Renal cortical epithelial cell (primary cell): ENCODE measurements around the gene TBPL1. TPM values are rescaled to one million over a fixed set of nuclear protein-coding genes. Genes with fewer than 3 reads are reported as not detected.

Source experiments
- DNase-seq: peaks from one replicate; pipeline ENCODE4 v3.0.0-alpha.2; 2011; ENCODE audit warnings: low read depth
- total RNA-seq: library from RNA; depleted of rRNA; stranded (reverse); fragments of >200 nt; gene quantifications from 2 replicates; pipeline ENCODE4 v1.2.3, GENCODE V29; 2014

Gene TBPL1
- total RNA-seq, 1 donor from 2014 or later = 23.5 TPM

DNA sequence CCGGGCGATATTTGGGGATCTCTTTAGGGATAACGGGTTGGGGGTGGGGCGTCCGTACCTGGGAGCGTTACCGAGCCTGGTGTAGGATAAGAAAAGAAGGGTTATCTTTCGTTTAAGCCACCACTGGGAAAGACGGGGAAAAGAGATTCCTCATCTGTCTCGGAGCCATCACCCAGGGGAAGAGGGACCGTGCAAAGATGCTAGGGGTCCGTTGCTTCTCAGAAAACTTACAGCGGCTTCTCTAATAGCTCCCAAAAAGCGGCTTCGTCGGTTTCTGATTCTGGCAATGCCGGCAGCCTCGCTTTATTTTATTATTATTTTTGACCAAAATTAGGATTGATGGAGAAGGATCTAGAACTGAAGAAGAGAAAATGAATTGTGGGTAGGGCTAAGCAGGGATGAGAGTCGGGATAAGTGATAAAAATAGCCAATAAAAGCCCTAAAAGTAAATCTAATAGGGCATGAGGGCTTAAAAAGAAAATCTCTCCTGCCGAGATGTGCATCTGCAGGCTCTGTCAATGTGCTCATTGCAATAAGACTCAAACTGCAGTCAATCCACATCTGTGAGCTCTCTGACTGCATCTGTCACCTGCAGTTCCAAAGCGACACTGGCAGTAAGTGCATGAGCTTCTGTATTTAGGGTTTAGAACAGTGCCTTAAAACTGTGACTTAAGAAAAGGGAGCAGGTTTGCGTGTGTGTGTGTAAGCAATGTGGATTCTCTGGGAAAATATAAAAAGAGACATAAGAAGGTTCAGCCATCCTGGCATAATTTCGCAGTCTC is 801 bp downstream of the TBPL1 start:
- no peak for DNase-seq

DNA sequence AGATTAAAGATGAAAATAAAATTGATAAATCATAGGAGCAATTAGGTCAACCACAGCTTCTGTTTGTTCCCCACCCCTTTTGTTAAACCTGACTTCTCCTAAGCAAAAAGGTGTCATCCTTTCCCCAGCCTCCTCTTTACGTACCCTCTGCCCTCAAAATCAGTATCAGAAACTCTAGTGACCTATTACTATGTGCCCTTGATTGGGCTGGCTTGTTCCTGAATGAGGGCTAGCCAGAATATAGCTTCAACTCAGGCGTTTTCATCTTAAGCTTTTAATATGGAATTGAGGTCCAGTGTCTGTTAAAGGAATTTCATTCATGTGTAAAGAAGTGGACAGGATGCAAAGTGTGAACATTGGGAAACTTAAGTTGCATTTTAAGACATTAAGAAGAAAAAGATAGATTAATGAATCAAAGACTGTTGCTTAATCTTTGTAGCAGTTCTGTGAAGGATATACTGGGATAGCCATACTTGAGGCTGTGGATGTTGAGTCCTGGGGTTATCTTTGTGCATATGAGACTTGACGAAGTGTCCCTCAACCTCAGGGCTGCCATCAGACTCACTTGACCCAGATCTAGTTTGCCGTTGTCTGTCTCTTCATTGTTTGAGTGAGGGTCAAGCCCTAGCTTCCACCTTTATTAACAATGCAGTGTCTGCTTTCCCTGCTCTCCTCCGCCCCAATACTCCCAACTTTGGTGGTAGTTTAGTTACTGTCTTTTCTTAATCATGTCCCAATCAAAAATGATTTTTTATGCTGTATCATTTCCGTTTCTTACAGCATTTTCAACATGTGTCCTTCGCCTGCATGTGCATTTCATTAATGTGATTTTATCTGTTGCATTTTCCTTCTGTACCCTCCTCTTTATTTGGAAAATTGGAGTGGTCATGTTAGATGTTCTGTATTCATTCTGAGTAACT is 1.9 kb downstream of the TBPL1 start:
- no peak for DNase-seq

DNA sequence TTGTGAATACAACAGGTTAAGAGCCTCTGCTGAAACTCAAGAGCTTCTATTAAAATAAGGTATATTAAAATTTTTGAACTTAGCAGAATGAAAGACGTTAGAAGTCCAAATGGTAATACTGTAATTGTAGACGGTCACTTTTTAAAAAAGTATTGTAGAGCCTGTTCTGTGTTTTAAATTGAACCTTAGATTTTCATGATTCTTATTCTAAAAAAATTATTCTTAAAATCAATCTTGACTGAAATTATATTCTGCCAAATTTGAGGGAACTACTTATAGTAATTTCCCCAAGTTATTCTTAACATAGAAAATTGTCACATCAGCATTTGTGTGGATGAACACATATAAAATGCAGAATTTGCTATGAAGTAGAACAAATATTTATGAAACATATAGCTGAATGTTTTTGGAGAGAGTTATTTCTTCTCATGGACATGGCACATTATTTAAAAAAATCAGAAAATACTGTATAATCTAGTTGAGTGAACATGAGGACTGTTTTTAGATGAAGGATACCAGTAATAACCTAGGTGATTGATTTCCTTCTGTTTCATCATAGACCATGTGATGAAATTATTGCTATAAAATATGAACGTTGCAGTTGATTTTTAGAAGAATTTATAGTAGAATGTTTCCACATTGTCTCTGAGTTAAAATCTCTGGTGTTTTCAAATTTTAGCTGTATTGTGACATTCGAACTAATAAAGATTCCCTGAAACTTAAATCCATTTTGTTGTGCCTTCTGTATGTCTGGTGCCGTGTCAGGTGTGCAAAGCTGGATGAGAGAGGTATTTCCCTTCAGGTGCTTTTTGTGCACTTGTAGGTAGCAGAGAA is 2.8 kb downstream of the TBPL1 start:
- no peak for DNase-seq

DNA sequence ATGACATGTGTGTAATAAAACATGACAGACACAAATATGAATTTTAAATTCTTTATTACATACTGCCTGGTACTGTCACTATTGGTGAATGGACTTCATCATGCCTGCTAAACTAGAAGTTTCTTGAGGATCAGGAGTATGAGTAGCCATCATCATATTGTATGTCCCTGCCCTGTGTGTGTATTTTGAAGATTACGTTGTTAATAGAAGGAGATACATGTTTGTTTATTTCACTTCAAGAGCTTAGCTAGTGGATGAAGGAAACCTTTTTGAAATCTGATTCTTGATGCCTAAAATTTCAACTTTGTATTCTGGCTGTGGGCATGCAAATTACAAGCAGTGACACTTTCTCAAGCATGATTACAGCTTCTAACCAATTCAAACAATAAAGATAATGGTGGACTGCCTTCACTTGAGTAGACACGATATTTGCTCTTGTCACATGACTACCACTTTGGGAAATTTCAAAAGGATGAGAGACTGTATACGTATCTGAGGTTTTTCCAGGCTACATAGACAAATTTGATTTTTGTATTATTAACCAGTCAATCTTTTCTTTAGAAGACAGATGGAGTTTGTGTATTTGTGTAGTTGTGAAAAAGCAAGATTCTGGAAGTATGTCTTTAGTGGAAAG is 3.5 kb downstream of the TBPL1 start:
- no peak for DNase-seq

DNA sequence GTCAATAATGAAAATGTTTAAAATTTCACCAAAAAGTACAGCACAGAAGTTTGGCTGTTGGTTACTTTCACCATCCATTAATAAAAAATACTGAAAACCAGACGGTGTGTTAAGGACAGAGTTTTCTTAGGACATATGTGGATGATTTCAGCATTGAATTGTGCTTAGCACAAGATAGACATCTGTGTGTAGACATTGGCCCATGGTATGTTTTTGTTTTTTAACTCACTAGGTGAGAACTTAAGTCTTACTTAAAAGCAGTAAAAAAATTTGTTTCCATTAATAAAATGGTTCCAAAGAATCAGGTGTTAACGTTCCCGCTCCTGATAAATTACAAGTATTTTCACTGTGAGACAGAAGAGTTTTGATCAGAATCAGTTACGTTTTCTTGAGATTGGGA is 4.2 kb downstream of the TBPL1 start:
- no peak for DNase-seq

DNA sequence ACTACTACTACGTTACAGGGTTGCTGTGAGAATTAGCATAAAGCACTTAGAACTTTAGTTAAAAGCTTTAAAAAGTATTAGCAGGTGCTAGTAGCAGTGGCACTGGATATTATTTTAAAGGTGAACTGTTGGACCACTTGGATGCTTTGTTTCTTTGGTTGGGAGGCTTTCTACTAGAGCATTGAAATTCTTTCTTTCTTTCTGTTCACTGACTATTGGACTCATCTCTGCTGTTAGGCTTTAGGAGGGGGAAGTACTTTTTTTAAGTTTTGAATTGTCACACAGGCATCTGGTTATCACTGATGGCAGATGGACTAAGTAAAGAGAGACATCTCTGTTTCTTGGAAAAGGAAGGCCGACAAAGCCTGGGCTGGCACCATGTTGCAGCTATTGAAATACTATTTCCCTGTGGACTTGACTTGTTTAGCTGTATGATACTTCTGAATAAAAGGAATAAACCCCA is 4.8 kb downstream of the TBPL1 start:
- DNase-seq = no peak

DNA sequence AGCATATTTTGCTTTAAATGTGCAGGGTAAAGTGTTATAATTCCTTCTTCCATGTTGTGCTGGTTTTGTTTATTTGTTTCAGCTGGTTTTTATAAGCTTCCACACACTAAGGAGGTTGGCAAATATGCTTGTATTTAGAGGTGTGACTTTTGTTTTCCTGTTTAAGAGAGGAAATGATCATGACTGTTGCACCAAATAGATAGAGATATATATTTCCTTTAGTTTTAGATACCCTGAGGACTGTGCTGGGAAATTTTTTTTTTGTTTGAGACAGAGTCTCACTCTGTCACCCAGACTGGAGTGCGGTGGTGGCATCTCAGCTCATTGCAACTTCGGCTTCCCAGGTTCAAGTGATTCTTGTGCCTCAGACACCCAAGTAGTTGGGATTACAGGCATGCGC is 5.8 kb downstream of the TBPL1 start:
- no peak for DNase-seq

DNA sequence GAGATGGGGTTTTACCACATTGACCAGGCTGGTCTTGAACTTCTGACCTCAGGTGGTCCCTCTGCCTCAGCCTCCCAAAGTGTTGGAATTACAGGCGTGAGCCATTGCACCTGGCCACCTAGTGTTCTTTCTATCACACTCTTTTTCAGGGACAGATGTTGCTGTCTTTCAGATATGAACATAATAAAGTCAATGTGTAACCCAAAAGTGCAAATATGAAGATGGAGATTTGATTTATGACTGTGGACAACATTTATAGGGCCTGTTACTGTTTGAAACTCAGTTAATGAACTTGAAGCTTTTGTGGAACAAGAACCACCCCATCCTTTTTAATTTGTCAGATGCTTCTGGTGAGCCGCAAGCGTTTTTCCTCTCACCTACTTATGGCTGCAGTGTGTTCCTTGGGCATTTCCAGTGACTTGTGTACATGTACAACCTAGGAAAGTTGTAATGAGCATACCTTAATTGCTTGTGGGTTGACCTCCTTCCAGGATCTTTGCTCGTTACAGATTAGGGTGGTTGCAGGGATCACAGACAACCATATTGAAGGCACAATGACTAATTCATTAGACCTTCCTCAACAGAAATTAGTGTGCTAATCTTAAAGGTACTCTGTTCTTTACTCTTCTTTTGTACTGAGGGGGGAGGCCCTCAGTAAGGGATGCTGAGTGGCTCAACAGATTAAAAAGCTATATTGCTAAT is 6.8 kb downstream of the TBPL1 start:
- peak; percentile 36 for DNase-seq

DNA sequence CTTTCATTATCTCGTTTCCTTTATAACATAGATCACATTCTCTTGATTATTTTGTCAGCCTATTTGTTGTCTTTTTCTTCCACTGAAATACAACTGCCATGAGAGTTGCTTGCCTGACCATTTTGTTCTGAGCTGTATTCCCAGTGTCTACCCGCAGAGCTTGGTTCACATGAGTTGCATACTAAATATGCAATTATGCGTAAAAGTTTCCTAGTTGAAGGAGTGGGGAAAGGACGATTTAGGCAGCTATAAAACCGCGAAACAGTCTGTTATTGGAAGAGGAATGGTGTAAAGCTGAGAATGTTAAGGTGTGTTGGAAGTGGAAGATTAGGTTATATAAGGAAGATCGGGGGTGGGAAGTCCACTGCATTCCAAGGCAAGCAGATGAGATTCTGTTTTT is 8.8 kb downstream of the TBPL1 start:
- DNase-seq = no peak

DNA sequence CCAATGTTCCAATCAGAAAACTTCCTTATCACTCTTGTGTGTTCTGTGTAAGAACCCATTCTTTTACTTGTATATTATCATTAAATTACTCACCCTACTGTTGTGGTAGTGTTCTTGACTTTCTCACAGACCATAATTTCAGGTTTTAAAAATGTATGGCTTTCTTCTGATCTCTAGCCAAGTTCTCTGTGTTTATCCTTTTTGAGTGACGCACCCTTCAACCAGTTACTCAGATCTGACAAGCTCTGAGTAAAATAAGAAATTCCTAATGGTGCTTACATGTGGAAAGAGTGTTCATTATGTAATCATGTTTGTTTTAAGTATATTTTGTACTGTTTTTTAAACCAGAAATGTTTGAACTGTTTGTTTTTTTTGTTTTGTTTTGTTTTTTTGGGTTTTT is 11.0 kb downstream of the TBPL1 start:
- peak; percentile 44 for DNase-seq

DNA sequence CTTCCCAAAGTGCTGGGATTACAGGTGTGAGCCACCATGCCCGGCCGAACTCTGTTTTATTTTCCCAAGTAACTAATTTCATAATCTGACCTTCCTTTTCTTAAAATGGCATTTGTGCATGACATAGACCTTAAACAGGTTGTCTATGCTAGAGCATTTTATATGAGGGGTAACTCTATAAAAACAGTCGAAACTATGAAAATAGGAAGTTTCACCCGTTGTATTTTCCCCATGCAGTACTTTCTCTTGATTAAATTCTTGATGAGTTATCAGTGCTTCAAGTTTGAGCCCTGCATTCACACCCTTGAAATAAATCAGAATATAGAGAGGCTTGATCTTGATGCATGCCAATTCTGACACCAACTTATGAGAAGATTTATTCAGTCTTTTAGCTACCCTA is 11.7 kb downstream of the TBPL1 start:
- no peak for DNase-seq

DNA sequence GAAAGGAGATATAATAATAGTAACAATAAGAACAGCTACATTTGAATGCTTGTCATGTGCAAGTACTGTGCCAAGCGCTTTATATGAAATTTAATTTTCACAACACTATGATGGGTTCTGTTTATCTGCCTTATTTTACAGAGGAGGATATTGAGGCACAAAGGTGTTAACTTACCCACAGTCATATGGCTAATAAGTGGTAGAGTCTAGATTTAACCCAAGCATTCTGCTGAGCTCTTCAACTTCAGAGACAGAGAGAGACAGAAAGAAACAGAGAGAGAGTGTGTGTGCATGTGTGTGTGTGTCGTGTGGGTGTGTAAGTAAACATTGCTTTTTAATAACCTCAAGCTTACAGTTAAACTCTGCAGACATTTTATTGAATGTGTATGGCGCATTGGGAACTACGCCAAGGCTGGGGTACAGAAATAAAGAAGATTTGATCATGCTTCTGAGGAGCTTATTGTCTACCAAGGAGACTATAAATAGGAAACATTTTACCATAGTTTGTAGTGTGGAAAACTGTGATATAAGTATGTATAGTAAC is 12.9 kb downstream of the TBPL1 start:
- no peak for DNase-seq

DNA sequence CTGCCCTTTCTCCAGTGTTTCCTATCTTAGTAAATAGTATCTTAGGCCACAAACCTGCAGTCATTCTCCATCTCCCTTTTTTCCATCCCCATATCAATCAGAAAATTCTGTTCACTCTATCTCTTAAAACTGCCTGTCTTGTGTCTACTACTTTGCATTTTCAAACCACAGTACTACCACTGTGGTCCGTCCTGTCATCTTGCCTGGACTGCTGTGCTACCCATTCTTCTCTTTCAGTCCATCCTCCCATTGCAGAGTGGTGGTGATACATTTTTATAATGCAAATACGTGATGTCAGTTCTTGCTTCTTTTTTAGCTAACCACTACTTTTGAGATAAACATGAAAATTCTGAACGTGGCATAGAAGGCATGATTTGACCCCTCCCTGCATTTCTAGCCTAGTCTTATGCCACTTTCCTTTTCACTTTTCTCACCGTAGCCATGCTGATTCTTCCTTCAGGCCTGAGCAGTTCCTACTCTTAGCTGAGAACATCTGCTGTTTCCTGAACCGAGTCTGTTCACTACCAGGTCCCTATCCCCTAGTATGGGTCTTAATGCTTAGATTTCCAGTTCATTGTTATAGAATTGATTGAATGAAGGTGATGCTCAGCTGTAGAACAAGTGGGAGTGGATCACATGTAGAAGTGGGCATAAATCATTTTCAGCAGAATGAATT is 13.8 kb downstream of the TBPL1 start:
- no peak for DNase-seq

DNA sequence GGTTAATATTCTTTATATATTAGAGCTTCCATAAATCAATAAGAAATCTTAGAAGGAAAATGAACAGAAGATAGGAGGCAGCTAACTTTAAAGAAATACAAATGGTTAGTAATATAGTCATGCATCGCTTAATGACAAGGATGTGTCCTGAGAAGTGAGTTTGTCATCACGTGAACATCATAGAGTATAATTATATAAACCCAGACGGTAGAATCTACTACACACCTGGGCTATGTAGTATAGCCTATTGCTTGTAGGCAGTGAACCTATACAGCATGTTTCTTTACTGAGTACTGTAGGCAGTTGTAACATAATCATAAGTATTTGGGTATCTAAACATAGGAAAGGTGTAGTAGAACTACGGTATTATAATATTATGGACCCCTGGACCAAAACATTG is 14.3 kb downstream of the TBPL1 start:
- DNase-seq = no peak

DNA sequence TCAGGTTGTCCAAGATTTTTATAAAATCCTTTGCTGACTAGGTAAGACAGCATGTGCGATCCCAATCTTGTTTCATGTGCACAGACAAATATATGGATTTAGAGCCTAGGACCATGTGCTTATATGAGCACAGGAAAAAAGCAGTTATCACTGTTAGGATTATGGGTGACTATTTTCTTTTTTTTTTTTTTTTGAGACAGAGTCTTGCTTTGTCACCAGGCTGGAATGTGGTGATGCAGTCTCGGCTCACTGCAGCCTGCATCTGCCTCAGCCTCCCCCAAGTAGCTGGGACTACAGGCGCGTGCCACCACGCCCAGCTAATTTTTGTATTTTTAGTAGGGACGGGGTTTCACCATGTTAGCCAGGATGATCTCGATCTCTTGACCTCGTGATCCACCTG is 14.8 kb downstream of the TBPL1 start:
- peak; percentile 63 for DNase-seq

DNA sequence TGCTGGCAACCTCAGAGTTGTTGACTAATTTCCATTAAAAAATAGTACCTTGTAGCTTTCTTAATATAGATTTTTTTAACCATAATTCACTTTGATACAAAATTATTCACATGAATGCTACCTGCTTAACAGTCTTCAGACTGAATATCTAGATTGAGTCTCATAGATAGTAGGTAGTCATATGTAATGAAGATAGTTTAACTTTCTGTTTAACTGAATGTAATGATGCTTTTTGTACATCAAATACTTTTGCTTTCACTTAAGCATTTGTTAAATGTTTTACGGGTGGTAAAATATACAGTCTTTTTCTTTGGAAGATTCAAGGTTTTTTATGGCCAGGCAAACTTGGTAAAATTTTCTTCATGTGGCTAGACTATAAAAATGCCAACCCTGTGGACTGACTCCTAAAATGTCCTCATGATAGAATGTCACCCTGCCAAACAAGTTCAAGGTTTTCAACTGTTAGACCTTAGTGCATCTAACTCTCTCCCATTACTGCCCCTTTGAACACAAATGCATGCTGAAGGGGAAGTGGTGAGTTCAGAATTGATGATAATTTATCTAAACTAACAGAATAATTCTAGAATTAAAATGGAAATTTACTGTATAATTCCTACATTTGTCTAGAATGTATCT is 16.4 kb downstream of the TBPL1 start:
- no peak for DNase-seq

DNA sequence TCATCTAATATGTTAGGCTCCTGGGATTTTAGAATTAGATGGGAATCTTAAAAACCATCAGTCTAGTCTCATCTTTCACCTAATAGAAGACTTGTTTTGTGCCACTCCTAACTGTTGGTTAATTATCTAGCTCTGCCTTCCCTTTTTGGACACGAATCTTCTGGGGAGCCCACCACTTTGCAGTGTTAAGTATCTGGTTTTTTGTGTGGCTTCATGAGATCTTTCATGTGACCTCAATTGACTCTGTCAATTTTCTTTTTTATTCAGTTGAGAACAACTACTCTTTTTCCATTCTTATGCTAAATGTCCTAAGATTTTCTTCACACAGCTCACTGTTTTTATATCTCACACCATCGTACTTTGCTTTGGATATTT is 16.9 kb downstream of the TBPL1 start:
- DNase-seq = no peak

DNA sequence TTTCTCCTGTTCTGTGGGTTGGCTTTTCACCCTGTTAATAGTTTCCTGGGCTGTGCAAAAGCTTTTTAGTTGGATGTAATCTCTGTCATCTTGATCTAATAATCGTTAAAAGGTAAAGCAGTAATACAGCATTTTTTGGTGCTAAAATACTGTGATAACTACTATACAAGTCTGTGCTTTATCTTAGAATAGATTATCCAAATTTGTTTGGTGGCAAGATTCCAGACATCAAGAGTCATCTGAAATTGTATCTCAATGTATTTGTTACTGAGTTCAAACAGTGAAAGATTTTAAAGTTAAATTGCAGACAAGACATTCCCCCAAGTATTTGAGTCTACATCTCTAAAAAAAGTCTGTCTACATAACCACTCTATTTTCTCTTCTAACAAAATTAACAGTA is 18.8 kb downstream of the TBPL1 start:
- DNase-seq = no peak

DNA sequence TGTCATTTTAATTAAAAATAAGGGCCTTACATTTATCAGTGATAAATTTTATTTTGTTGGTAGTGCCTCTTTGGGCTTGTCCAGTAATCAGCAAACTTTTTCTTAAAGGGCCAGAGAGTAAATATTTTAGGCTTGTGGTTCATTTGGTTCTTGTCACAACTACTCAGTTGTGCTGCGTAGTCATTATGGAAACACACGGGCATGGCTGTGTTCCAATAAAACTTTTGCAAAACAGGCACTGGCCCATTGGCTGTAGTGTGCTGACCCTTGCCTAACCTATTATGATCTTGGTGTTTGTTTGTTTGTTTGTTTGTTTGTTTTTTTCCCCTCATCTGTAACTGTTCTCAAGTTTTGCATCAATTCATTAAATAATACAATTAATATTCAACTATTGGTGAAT is 19.4 kb downstream of the TBPL1 start:
- no peak for DNase-seq
